Liver (tissue), 9 donors: ENCODE data around the gene ME2. TPM values are rescaled to one million over a fixed set of nuclear protein-coding genes. Genes with fewer than 3 reads are reported as not detected.

Source experiments
- DNase-seq: peaks from one replicate; pipeline ENCODE4 v3.0.0-alpha.2; 2017; ENCODE audit warnings: low spot score
- H3K27ac ChIP-seq, 2 donors: one replicate each; pipeline ENCODE4 v1.7.0; 2013; ENCODE audit warnings: inconsistent platforms in 2 of 2, low read length in 2 of 2, control low read depth in 1 of 2, low read depth in 1 of 2, mild to moderate bottlenecking in 1 of 2
- H3K27me3 ChIP-seq, 4 donors: one replicate each; pipeline versions ENCODE4 v1.6.1 to v1.7.0; 2013; ENCODE audit warnings: low read length in 3 of 4, inconsistent platforms in 1 of 4, mild to moderate bottlenecking in 1 of 4, moderate library complexity in 1 of 4; ENCODE audit not compliant: control insufficient read depth in 4 of 4, insufficient read depth in 4 of 4
- H3K36me3 ChIP-seq, 4 donors: one replicate each; pipeline versions ENCODE4 v1.6.1 to v1.7.0; 2013; ENCODE audit warnings: low read length in 3 of 4, mild to moderate bottlenecking in 3 of 4, low read depth in 1 of 4, moderate library complexity in 1 of 4; ENCODE audit not compliant: control insufficient read depth in 4 of 4, insufficient read depth in 3 of 4
- H3K4me1 ChIP-seq, 4 donors: one replicate each; pipeline versions ENCODE4 v1.6.1 to v1.7.0; 2013; ENCODE audit warnings: low read length in 3 of 4, mild to moderate bottlenecking in 3 of 4, moderate library complexity in 1 of 4; ENCODE audit not compliant: control insufficient read depth in 4 of 4, insufficient read depth in 4 of 4
- H3K4me3 ChIP-seq, 3 donors: one replicate each; pipeline versions ENCODE4 v1.6.1 to v1.7.0; 2013; ENCODE audit warnings: low read length in 3 of 3, control low read depth in 1 of 3, low read depth in 1 of 3, mild to moderate bottlenecking in 1 of 3
- H3K9ac ChIP-seq, 2 donors: one replicate each; pipeline ENCODE4 v1.7.0; 2013; ENCODE audit warnings: low read length in 2 of 2, mild to moderate bottlenecking in 2 of 2, moderate library complexity in 2 of 2, control low read depth in 1 of 2, low read depth in 1 of 2
- H3K9me3 ChIP-seq, 4 donors: one replicate each; pipeline versions ENCODE4 v1.6.1 to v1.7.0; 2013; ENCODE audit warnings: low read length in 3 of 4; ENCODE audit not compliant: control insufficient read depth in 4 of 4
- ATF3 ChIP-seq: IDR thresholded peaks from 2 replicates; pipeline ENCODE4 v1.6.1; 2016; ENCODE audit warnings: antibody characterized with exemption
- CTCF ChIP-seq: fragments of 150-350 bp; IDR thresholded peaks from 2 replicates; pipeline ENCODE4 v1.5.1; 2017; ENCODE audit warnings: improper control_type of control experiment, low read depth, low read length; ENCODE audit not compliant: missing input control
- EGR1 ChIP-seq, 2 donors: IDR thresholded peaks; 2 replicates each; pipeline ENCODE4 v1.6.1; 2016 to 2018; ENCODE audit warnings: antibody characterized with exemption in 2 of 2, low read depth in 2 of 2
- FOXA1 ChIP-seq: IDR thresholded peaks from 2 replicates; pipeline ENCODE4 v1.6.1; 2016; ENCODE audit warnings: antibody characterized with exemption
- GABPA ChIP-seq, 2 donors: IDR thresholded peaks in 1 of 2; conservative IDR thresholded peaks in 1 of 2; 2 replicates each; pipeline ENCODE4 v1.6.1; 2016; ENCODE audit warnings: antibody characterized with exemption in 2 of 2, mild to moderate bottlenecking in 1 of 2, moderate library complexity in 1 of 2
- HNF4A ChIP-seq, 2 donors: conservative IDR thresholded peaks; 2 replicates each; pipeline ENCODE4 v1.6.1; 2016; ENCODE audit warnings: antibody characterized with exemption in 2 of 2, mild to moderate bottlenecking in 2 of 2
- HNF4G ChIP-seq: IDR thresholded peaks from 2 replicates; pipeline ENCODE4 v1.6.1; 2016; ENCODE audit warnings: antibody characterized with exemption
- JUND ChIP-seq, 2 donors: IDR thresholded peaks; 2 replicates each; pipeline ENCODE4 v1.6.1; 2016; ENCODE audit warnings: antibody characterized with exemption in 2 of 2
- MAX ChIP-seq: IDR thresholded peaks from 2 replicates; pipeline ENCODE4 v1.6.1; 2016; ENCODE audit warnings: antibody characterized with exemption
- NR2F2 ChIP-seq: IDR thresholded peaks from 2 replicates; pipeline ENCODE4 v1.6.1; 2016; ENCODE audit warnings: antibody characterized with exemption
- RAD21 ChIP-seq, 2 donors: IDR thresholded peaks; 2 replicates each; pipeline ENCODE4 v1.6.1; 2016; ENCODE audit warnings: antibody characterized with exemption in 2 of 2, mild to moderate bottlenecking in 2 of 2
- REST ChIP-seq: IDR thresholded peaks from 2 replicates; pipeline ENCODE4 v1.6.1; 2016; ENCODE audit warnings: antibody characterized with exemption, mild to moderate bottlenecking
- RXRA ChIP-seq, 2 donors: IDR thresholded peaks; 2 replicates each; pipeline ENCODE4 v1.6.1; 2017 to 2018; ENCODE audit warnings: antibody characterized with exemption in 2 of 2, mild to moderate bottlenecking in 1 of 2
- SP1 ChIP-seq: IDR thresholded peaks from 2 replicates; pipeline ENCODE4 v1.6.1; 2018; ENCODE audit warnings: antibody characterized with exemption, mild to moderate bottlenecking
- TAF1 ChIP-seq: conservative IDR thresholded peaks from 2 replicates; pipeline ENCODE4 v1.6.1; 2016; ENCODE audit warnings: antibody characterized with exemption, mild to moderate bottlenecking
- YY1 ChIP-seq: IDR thresholded peaks from 2 replicates; pipeline ENCODE4 v1.6.1; 2016; ENCODE audit warnings: antibody characterized with exemption, mild to moderate bottlenecking
- WGBS: extraction: QIAGEN DNeasy Blood & Tissue Kit; methylation state at CpG from one replicate; pipeline ENCODE4 v1.1.7; 2013; 5-methylcytosine and 5-hydroxymethylcytosine counted together
- polyA plus RNA-seq, 2 donors: library from polyadenylated mRNA; stranded (reverse) in 1 of 2; unstranded in 1 of 2; fragments of 200-250 nt in 1 of 2; fragments of >200 nt in 1 of 2; fragmentation: Nextera tagmentation in 1 of 2; extraction: Ambion mirVana in 1 of 2; gene quantifications; one replicate each; pipeline versions ENCODE4 v1.2.1 to v1.2.3, GENCODE V29; 2013 to 2015
- total RNA-seq, 2 donors: library from RNA; depleted of rRNA; stranded (reverse); fragments of >200 nt; gene quantifications; one replicate each; pipeline ENCODE4 v1.2.3, GENCODE V29; 2014
- donor health status: healthy.
- donor health status: healthy.
- donor health status: healthy.
- donor health status: healthy.
- donor health status: healthy.

ME2 gene
- total and polyA plus RNA-seq, 4 donors = 9.0 to 33.8 (median 16.1) TPM

- Histone ChIP-seq H3K9me3 (no peaks in the 10 kb centered on the region), H3K4me3 (no peak overlapping the region), H3K9ac (peak overlapping the region in 1 of 2 donors; percentile 87), H3K27ac (peak overlapping the region in 1 of 2 donors; percentile 94), H3K4me1 (peaks cover 0 to 33% (median 19%) of the 10 kb centered on the region in 4 donors), H3K27me3 (no peaks in the 10 kb centered on the region), H3K36me3 (peaks cover 0 to 3% (median under 1%) of the 10 kb centered on the region in 4 donors)
- TF ChIP-seq CTCF = no peak
- no peak for TF ChIP-seq GABPA (IDR thresholded peaks at IDR 0.05 in 1 of 2, conservative IDR thresholded peaks at IDR 0.05 in 1 of 2)
- no peak for TF ChIP-seq TAF1
- TF ChIP-seq ATF3 = no peak
- TF ChIP-seq EGR1 (IDR thresholded peaks at IDR 0.05; ENCODE audit: low read depth in 2 of 2) = no peak
- no peak for TF ChIP-seq HNF4A (conservative IDR thresholded peaks at IDR 0.05)
- TF ChIP-seq SP1 = no peak
- no peak for TF ChIP-seq FOXA1
- no peak for DNase-seq
- WGBS = 67% methylated on average over 5 of the region's 5 CpGs
Observed at GRCh38 chr18:50969448-50969847, 90.5 kb downstream of the ME2 start.

GRCh38 chr18:50970006-50970405 lies 91.1 kb downstream of the ME2 start:
- 25% methylated on average over 2 of the region's 2 CpGs for WGBS
- Histone ChIP-seq H3K9ac (no peak overlapping the region), H3K9me3 (no peaks in the 10 kb centered on the region), H3K27ac (peak overlapping the region; percentile 6 to 26), H3K4me3 (no peak overlapping the region), H3K27me3 (no peaks in the 10 kb centered on the region), H3K4me1 (peaks cover 0 to 33% (median 19%) of the 10 kb centered on the region in 4 donors), H3K36me3 (peaks cover 0 to 8% (median 5%) of the 10 kb centered on the region in 4 donors)
- DNase-seq = no peak
- TF ChIP-seq CTCF (no peak), MAX (no peak), RAD21 (IDR thresholded peaks at IDR 0.05) (peak in 1 of 2 donors; percentile 7), HNF4G (no peak), HNF4A (conservative IDR thresholded peaks at IDR 0.05) (peak; percentile 10 to 13), TAF1 (no peak), NR2F2 (no peak), REST (no peak), RXRA (IDR thresholded peaks at IDR 0.05) (peak in 1 of 2 donors; percentile 14), YY1 (peak; percentile 21), JUND (IDR thresholded peaks at IDR 0.05) (no peak)
